ENCODE data around the gene MSANTD3.
"Not testable (repeated sequence)": the region's sequence is repeated elsewhere in the genome, so short reads cannot be mapped to it uniquely, and the experiment has no call there.

MSANTD3 gene

GRCh38 chr9:100436571-100436970 lies 9.6 kb downstream of the MSANTD3 start:
- CTCF ChIA-PET: no interaction called here
- TF ChIP-seq BHLHE40 (IDR thresholded peaks at IDR 0.05; ENCODE audit: borderline replicate concordance) (no peak), LEF1 (IDR thresholded peaks at IDR 0.05; ENCODE audit: borderline replicate concordance) (no peak), FOXA1 (IDR thresholded peaks at IDR 0.05) (no peak), FOXM1 (IDR thresholded peaks at IDR 0.05; ENCODE audit: borderline replicate concordance) (no peak), ELF4 (IDR thresholded peaks at IDR 0.05) (no peak), ARNT (IDR thresholded peaks at IDR 0.05) (no peak), TARDBP (IDR thresholded peaks at IDR 0.05) (no peak), FOXK2 (IDR thresholded peaks at IDR 0.05) (no peak), HDGF (IDR thresholded peaks at IDR 0.05; ENCODE audit: borderline replicate concordance) (no peak)
- TF ChIP-seq, protein P1, sequence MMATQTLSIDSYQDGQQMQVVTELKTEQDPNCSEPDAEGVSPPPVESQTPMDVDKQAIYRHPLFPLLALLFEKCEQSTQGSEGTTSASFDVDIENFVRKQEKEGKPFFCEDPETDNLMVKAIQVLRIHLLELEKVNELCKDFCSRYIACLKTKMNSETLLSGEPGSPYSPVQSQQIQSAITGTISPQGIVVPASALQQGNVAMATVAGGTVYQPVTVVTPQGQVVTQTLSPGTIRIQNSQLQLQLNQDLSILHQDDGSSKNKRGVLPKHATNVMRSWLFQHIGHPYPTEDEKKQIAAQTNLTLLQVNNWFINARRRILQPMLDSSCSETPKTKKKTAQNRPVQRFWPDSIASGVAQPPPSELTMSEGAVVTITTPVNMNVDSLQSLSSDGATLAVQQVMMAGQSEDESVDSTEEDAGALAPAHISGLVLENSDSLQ (IDR thresholded peaks at IDR 0.05): no peak
- no peak for DNase-seq (ENCODE audit: extremely low spot score)
- POLR2A ChIA-PET: interaction anchor here (1.8 kb wide), 1 partner anchor 10 kb away, joined by 4 read pairs; no protein-coding TSS in a partner anchor

- DNase-seq (ENCODE audit: extremely low spot score): peak; percentile 74
- ChIA-PET CTCF (interaction anchor here (0.5 to 1.4 kb wide), 6 partner anchors 12 to 158 kb away, joined by 3 read pairs; no protein-coding TSS in a partner anchor), POLR2A (no interaction called here)
- TF ChIP-seq BHLHE40 (IDR thresholded peaks at IDR 0.05; ENCODE audit: borderline replicate concordance): no peak
- TF ChIP-seq L3MBTL2 (conservative IDR thresholded peaks at IDR 0.05): no peak
- no peak for TF ChIP-seq NFRKB (IDR thresholded peaks at IDR 0.05)
- TF ChIP-seq SP1 (IDR thresholded peaks at IDR 0.05): no peak
- TF ChIP-seq FOXA1 (IDR thresholded peaks at IDR 0.05): no peak
- no peak for TF ChIP-seq SUZ12 (IDR thresholded peaks at IDR 0.05)
- TF ChIP-seq ARNT (IDR thresholded peaks at IDR 0.05): no peak
- TF ChIP-seq HDGF (IDR thresholded peaks at IDR 0.05; ENCODE audit: borderline replicate concordance): no peak
- TF ChIP-seq LEF1 (IDR thresholded peaks at IDR 0.05; ENCODE audit: borderline replicate concordance): no peak
- no peak for TF ChIP-seq ZNF384 (IDR thresholded peaks at IDR 0.05)
- no peak for TF ChIP-seq FOXM1 (IDR thresholded peaks at IDR 0.05; ENCODE audit: borderline replicate concordance)
Observed at GRCh38 chr9:100437860-100438805, 11.2 kb downstream of the MSANTD3 start.

DNA sequence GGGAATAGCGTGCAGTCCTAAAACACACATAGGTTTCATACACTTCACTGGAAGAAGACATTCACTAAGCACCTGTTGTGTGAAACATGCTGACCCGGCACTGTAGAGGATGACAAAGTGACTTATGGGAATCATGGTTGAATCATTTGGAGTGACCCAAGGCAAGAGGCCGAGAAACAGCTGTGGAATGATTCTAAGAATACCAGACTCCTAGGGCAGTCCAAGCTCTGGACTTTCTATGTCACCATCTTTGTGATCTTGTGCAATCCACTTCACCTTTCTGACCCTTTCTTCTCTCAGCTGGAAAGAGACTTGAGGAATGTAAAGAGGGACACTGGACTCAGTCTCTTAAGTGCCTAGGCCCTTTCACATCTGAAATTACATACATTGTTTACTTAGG lies 13.1 kb downstream of the MSANTD3 start:
- ChIA-PET CTCF (no interaction called here), POLR2A (no interaction called here)
- DNase-seq (ENCODE audit: extremely low spot score): no peak
- TF ChIP-seq, protein P1 (IDR thresholded peaks at IDR 0.05): no peak
- no peak for TF ChIP-seq ELF4 (IDR thresholded peaks at IDR 0.05)

DNA sequence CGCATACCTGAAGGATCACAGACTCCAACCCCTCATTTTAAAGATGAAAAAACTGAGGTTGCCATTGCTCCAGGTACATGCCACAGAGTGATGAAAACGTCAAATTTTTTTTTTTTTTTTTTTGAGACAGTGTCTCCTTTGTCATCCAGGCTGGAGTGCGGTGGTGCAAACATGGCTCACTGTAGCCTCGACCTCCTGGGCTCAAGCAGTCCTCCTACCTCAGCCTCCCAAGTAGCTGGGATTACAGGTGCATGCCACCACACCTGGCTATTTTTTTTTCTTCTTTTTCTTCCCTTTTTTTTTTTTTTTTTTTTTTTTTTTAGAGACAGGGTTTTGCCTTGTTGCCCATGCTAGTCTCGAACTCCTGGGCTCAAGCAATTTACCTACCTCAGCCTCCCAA lies 13.5 kb downstream of the MSANTD3 start:
- CTCF ChIA-PET: interaction anchor here (0.7 kb wide), 1 partner anchor 122 kb away, joined by 3 read pairs; no protein-coding TSS in a partner anchor

DNA sequence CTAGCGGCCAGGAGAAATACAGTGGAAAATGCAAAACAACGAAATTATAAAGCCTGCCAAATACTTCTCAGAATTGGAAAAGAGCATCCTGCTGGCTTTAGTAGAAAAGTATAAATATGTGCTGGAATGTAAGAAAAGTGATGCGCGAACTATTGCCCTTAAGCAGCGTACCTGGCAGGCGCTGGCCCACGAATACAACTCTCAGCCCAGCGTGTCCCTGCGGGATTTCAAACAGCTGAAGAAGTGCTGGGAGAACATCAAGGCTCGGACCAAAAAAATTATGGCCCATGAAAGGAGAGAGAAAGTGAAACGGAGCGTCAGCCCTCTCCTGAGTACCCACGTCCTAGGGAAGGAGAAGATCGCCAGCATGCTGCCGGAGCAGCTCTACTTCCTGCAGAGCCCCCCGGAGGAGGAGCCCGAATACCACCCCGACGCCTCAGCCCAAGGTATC lies 15.0 kb downstream of the MSANTD3 start:
- DNase-seq (ENCODE audit: extremely low spot score): no peak
- POLR2A ChIA-PET: no interaction called here
- TF ChIP-seq NFRKB (IDR thresholded peaks at IDR 0.05): no peak
- no peak for TF ChIP-seq HDGF (IDR thresholded peaks at IDR 0.05; ENCODE audit: borderline replicate concordance)
- TF ChIP-seq SUZ12 (IDR thresholded peaks at IDR 0.05): no peak
- TF ChIP-seq ARNT (IDR thresholded peaks at IDR 0.05): no peak
- TF ChIP-seq SP1 (IDR thresholded peaks at IDR 0.05): no peak
- TF ChIP-seq TARDBP (IDR thresholded peaks at IDR 0.05): no peak
- TF ChIP-seq ELF4 (IDR thresholded peaks at IDR 0.05): no peak
- TF ChIP-seq BHLHE40 (IDR thresholded peaks at IDR 0.05; ENCODE audit: borderline replicate concordance): no peak
- no peak for TF ChIP-seq LEF1 (IDR thresholded peaks at IDR 0.05; ENCODE audit: borderline replicate concordance)
- no peak for TF ChIP-seq FOXK2 (IDR thresholded peaks at IDR 0.05)
- TF ChIP-seq FOXM1 (IDR thresholded peaks at IDR 0.05; ENCODE audit: borderline replicate concordance): no peak
- TF ChIP-seq L3MBTL2 (conservative IDR thresholded peaks at IDR 0.05): no peak
- TF ChIP-seq ZNF384 (IDR thresholded peaks at IDR 0.05): no peak
- no peak for TF ChIP-seq CTBP1 (IDR thresholded peaks at IDR 0.05; ENCODE audit: borderline replicate concordance)
- TF ChIP-seq FOXA1 (IDR thresholded peaks at IDR 0.05): no peak
- TF ChIP-seq, protein P1 (IDR thresholded peaks at IDR 0.05): no peak
- CTCF ChIA-PET: interaction anchor here (0.7 to 0.9 kb wide), 2 partner anchors 13 to 16 kb away, joined by 3 to 4 read pairs; no protein-coding TSS in a partner anchor

More for the DNA sequence above, 13.5 kb downstream of the MSANTD3 start:
- POLR2A ChIA-PET; DNase-seq (ENCODE audit: extremely low spot score): not testable (repeated sequence)

All from HEK293T (cell line).